Stimulated activated CD8-positive, alpha-beta memory T cell treated with anti-CD3 and anti-CD28 coated beads, Interleukin-15, amount 100 ng/mL, for 1 hour (primary cell): ENCODE measurements around the gene TPRKB.
"Not testable (repeated sequence)": the region's sequence is repeated elsewhere in the genome, so short reads cannot be mapped to it uniquely, and the experiment has no call there.

ENCODE experiments used
- DNase-seq: peaks from one replicate; pipeline ENCODE4 v3.0.0-alpha.2; 2020; ENCODE audit warnings: low read depth

Gene TPRKB

DNA sequence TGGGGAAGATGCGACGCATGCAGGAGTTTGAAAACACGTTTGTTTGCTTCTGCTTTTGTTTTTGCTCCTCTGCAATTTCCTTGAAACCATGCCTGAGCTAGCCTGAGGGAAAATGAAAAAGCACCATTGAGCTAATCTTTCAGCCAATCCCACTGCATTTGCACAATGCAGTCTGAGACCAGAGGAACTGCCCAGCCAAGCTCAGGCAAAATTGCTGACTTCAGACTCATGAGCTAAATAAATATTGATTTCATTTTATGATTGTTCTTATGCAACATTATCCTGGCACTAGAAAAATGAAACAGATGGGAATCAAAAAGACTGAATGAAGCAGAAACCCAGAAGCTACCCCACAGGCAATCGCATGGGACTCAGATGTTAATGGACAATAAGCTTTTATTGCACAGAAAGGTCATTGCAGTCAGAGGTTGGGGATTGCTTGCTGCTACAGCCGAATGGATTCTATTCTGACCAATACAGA, 37.0 kb downstream of the TPRKB start:
- DNase-seq, result no peak

DNA sequence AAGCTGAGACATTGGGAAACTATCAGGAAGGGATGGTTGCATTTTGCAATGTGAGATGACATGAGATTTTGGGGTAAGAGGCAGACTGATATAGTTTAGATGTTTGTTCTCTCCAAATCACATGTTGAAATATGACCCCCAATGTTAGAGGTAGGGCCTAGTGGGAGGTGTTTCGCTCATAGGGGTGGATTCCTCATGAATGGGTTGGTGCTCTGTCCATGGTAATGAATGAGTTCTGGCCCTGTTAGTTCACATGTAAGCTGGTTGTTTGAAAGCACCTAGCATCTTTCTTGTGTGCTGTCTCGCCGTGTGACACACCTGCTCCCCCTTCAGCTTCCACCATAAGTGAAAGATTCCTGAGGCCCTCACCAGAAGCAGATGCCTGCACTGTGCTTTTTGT, 37.7 kb downstream of the TPRKB start:
- no peak for DNase-seq

DNA sequence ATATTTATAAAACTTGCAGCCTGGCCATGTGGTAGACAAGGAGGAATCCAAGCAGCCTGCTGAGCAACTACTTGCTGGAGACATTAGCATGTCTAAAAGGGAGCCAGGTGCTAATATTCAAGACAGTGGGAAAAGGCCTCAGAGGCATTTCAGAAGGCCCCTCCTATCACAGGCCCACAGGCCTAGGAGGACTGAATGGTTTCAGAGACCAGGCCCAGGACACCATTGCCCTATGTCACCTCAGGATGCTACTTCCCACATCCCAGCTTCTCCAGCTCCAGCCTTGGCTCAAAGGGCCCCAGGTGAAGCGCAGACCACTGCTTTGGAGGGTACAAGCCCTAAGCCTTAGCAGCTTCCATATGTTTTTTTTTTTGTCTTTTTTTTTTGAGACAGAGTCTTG, 39.0 kb downstream of the TPRKB start:
- no peak for DNase-seq

DNA sequence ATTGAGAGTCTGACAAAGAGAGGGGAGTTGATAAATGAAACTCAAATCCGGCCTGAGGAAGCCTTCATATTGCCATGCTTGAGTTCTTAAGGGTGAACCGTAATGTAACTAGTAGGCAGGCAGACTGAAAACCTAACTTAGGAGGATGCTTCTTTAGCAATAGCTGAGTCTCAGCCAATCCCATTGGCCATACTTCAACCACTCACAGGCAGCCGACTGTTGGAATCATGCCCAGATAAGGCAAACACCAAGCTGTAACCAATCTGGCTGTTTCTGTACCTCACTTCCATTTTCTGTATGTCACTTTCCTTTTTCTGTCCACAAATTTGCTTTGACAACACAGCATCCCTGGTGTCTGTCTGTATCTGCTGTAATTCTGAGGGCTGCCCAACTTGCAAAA, 39.5 kb downstream of the TPRKB start:
- DNase-seq, result no peak

DNA sequence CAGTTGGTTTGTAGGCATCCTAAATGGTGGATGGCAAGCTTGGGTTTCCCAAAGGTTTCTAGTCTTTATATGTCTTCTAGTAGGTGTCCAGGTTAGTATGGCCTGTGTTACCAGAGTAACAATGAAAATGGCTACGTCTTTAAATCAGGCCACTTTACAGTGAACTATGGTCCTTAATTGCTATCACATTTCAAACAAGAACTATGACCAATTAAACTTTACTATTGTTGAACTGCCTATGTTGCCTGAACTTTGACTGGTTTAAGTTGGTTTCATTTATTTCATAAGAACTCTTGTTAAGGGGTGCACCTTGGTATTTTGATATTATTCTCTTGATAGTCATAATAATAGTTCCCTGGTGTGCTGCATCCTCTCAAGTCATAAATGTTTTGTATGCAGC, 40.2 kb downstream of the TPRKB start:
- not testable (repeated sequence) for DNase-seq

DNA sequence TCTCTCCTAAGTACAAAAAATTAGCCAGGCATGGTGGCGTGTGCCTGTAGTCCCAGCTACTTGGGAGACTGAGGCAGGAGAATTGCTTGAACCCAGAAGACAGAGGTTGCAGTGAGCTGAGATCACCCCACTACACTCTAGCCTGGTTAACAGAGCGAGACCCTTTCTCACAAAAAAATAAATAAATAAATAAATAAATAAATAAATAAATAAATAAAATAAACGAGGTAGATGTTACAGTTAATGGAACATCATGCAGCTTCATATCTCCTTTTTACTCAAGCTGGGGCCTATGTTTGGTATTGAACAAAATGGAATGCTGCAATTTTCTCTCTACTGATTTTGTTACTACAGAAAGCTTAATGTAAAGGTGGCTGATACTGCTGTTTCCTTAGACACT, 40.6 kb downstream of the TPRKB start:
- not testable (repeated sequence) for DNase-seq

DNA sequence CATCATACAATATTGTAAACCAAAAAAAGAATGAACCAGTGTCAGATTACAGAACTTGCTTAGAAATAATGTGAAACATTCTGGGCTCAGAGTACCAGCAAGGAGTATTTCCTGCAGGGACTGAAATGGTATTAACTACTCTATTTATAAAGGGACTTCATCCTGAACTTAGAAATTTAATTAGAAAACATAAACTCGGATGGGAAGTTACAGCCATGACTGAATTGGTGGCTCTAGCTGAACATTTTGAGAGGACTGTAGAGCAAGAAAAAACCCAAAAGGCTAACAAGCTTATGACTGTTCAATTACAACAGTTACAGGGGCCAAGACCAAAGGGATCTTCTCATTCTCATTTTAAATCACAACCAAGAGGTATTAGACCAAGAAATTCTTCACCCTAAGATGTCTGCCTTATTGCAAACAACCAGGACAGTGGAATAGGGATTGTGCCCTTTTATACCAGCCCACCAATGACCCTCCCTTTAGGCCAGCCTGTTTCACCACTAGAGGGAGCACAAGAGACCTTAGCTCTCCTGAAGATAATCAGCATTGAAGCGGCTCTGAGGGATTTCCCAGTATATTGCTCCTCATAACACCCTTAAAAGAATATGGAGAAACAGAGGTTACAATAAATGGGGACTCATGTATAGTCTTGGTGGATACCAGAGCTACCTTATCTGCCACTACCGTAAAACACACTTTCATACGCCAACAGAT, 46.6 kb downstream of the TPRKB start:
- DNase-seq, result not testable (repeated sequence)

DNA sequence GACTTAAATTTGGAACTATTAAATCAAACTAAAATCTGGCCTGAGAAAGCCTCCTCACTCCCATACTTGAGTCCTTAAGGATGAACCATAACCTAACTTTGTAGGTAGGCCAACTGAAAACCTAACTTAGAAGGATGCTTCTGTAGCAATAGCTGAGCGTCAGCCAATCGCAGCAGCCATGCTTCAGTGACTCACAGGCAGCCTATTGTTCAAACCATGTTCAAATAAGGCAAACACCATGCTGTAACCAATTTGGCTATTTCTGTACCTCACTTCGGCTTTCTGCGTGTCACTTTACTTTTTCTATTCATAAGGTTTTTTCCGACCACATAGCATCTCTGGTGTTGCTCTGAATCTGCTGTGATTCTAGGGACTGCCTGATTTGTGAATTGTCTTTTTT, 48.7 kb downstream of the TPRKB start:
- not testable (repeated sequence) for DNase-seq

DNA sequence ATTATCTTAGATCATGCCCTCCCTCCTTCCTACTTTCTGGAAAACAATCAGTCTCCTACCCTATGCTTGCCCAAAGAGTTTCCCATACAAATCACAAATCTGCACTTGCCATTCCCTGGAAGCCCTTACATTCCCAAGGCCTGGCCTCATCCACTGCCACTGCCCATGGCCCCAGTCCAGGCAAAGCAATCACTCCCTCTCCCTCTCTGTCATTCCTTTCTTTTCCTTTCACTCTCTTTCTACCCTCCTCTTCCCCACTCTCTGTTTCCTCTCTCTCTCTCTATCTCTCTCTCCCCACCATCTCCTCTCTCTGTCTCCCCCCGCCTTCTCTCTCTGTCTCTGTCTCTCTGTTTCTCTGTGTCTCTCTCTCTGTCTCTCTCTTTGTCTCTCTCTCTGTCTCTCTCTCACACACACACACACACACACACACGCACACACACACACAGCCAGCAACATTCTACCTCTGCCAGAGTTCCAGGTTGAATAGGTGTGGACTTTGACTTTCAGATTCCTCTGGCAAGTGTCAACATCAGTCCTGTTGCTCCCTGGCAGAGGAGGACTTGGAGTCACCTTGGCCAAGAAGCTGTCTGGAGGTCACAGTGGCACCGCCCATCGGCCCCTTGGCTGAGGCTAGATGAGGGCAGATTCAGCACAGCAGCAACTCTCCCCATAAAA, 51.2 kb downstream of the TPRKB start:
- DNase-seq, result no peak

DNA sequence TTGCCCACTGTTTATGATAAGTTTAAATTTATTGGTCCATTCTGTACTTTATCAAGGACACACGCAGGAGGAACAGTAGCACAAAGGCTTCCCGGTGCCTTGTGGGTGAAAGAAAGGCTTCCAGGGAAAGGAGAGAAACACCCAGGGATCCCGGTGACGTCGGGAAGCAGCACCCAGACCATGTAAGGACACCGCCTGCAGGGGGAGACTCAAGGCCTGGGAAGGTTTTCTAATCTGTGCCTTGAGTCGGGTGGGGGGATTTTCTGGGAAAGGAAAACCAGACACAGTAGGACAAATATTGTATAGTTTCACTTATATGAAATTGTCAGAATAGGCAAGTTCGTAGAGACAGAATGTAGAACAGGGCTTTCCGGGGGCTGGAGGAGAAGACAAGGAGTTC, 52.2 kb downstream of the TPRKB start:
- DNase-seq, result not testable (repeated sequence)

DNA sequence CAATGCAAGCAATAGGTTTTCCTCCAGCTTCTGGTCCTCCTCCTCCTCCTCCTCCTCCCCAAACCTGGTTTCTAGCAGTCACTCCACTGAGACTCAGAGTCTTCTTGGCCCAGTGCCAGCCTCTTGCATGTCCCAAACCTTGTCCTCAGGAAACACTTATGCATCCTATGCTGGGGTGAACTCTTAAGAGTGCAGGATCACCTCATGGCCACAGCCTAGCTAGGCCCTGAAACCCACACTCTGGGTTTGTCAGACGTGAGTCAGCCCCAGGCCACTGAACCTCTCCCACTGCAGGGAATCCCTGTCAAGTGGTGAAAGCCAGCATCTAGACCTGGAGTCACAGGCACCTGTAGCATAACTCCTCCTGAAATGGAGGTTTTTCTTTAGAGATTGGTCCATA, 52.8 kb downstream of the TPRKB start:
- not testable (repeated sequence) for DNase-seq

DNA sequence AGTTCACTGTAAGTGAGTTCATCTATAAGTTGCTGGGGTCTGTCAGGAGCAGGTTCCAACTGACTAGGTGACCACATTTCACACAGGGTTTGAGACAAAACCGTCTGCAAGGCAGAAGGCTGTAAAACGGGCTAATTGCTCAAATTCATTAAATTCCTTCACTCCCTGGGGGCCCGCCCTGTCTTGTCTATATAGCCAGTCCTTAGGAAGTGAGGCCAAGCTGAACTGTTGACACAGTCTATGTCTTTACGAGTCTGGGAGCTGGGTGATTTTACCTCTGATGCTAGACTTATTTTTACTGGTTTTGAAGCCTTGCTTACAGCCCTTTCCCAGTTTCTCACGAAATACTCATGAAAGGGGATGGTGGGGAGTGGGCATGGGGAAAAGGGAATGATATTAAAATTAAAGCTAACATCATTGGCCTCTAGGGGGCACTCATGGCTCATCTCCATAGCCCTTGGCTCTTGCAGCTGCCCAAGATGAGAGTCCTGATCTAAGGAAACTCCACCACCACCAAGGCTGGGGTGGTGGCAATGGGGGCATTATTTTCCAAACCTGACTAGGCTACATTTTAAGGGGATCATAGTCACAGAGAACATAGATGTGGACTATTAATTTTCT, 57.1 kb downstream of the TPRKB start:
- not testable (repeated sequence) for DNase-seq
